ENCODE results near the gene EIF3CL.
"Not testable (repeated sequence)": the region's sequence is repeated elsewhere in the genome, so short reads cannot be mapped to it uniquely, and the experiment has no call there.

EIF3CL gene

GRCh38 chr16:28367926-28368325 is 35.7 kb downstream of the EIF3CL start:
- DNase-seq; in situ Hi-C loops (cut with MboI; ENCODE audit: low pct_unique_long_range_greater_than_20kb, low sequenced_read_pairs): not testable (repeated sequence)

- DNase-seq; in situ Hi-C loops (cut with MboI; ENCODE audit: low pct_unique_long_range_greater_than_20kb, low sequenced_read_pairs): not testable (repeated sequence)
Observed at GRCh38 chr16:28364268-28365173, 39.1 kb downstream of the EIF3CL start.

- DNase-seq; in situ Hi-C loops (cut with MboI; ENCODE audit: low pct_unique_long_range_greater_than_20kb, low sequenced_read_pairs): not testable (repeated sequence)
Observed at GRCh38 chr16:28363408-28363807, 40.2 kb downstream of the EIF3CL start, which contains the start of gene NPIPB6. Gene NPIPB6, minus strand, starts transcription at chr16:28363508. Its CDS starts 686 bp downstream, at chr16:28362822.

- DNase-seq; in situ Hi-C loops (cut with MboI; ENCODE audit: low pct_unique_long_range_greater_than_20kb, low sequenced_read_pairs): not testable (repeated sequence)
Observed at GRCh38 chr16:28362600-28362999, 41.0 kb downstream of the EIF3CL start.

- in situ Hi-C loops (cut with MboI; ENCODE audit: low pct_unique_long_range_greater_than_20kb, low sequenced_read_pairs); DNase-seq: not testable (repeated sequence)
Observed at GRCh38 chr16:28338230-28338629, 65.4 kb downstream of the EIF3CL start.

GRCh38 chr16:28336940-28337710 is 66.5 kb downstream of the EIF3CL start:
- in situ Hi-C loops (cut with MboI; ENCODE audit: low pct_unique_long_range_greater_than_20kb, low sequenced_read_pairs); DNase-seq: not testable (repeated sequence)

GRCh38 chr16:28335678-28336077 is 68.0 kb downstream of the EIF3CL start:
- in situ Hi-C loops (cut with MboI; ENCODE audit: low pct_unique_long_range_greater_than_20kb, low sequenced_read_pairs); DNase-seq: not testable (repeated sequence)

GRCh38 chr16:28332632-28333031 is 71.0 kb downstream of the EIF3CL start:
- DNase-seq; in situ Hi-C loops (cut with MboI; ENCODE audit: low pct_unique_long_range_greater_than_20kb, low sequenced_read_pairs): not testable (repeated sequence)

- DNase-seq; in situ Hi-C loops (cut with MboI; ENCODE audit: low pct_unique_long_range_greater_than_20kb, low sequenced_read_pairs): not testable (repeated sequence)
Observed at GRCh38 chr16:28330981-28331380, 72.7 kb downstream of the EIF3CL start.

GRCh38 chr16:28330232-28330631 is 73.4 kb downstream of the EIF3CL start:
- in situ Hi-C loops (cut with MboI; ENCODE audit: low pct_unique_long_range_greater_than_20kb, low sequenced_read_pairs); DNase-seq: not testable (repeated sequence)

Data from KBM-7 (cell line).